Measurements from ENCODE around the gene ITPRID1.

ITPRID1 gene

GRCh38 chr7:31663072-31663471 is 149.2 kb downstream of the ITPRID1 start:
- no peak for TF ChIP-seq CTCF (conservative IDR thresholded peaks at IDR 0.05; ENCODE audit: low read depth, low read length)
- Histone ChIP-seq H2AFZ (ENCODE audit: low read depth) (no peak overlapping the region), H3K4me1 (ENCODE audit: low read depth, poor library complexity, severe bottlenecking) (no peaks in the 10 kb centered on the region), H3K27me3 (ENCODE audit: insufficient read depth, low read depth) (no peaks in the 10 kb centered on the region), H3K27ac (no peak overlapping the region), H3K9ac (no peak overlapping the region), H4K20me1 (ENCODE audit: insufficient read depth) (no peaks in the 10 kb centered on the region), H3K36me3 (ENCODE audit: insufficient read depth) (no peaks in the 10 kb centered on the region), H3K79me2 (ENCODE audit: insufficient read depth, low read depth) (no peaks in the 10 kb centered on the region), H3K4me2 (no peak overlapping the region), H3K4me3 (IDR thresholded peaks at IDR 0.05; ENCODE audit: insufficient read depth, low read depth, low read length) (no peak overlapping the region)

GRCh38 chr7:31664890-31665289 is 151.0 kb downstream of the ITPRID1 start:
- H3K4me3 ChIP-seq (IDR thresholded peaks at IDR 0.05; ENCODE audit: insufficient read depth, low read depth, low read length): no peak overlapping the region
- no peaks in the 10 kb centered on the region for H4K20me1 ChIP-seq (ENCODE audit: insufficient read depth)
- no peak overlapping the region for H3K27ac ChIP-seq
- H3K79me2 ChIP-seq (ENCODE audit: insufficient read depth, low read depth): no peaks in the 10 kb centered on the region
- H3K27me3 ChIP-seq (ENCODE audit: insufficient read depth, low read depth): no peaks in the 10 kb centered on the region
- no peak overlapping the region for H3K4me2 ChIP-seq
- H3K36me3 ChIP-seq (ENCODE audit: insufficient read depth): no peaks in the 10 kb centered on the region
- H3K4me1 ChIP-seq (ENCODE audit: low read depth, poor library complexity, severe bottlenecking): no peaks in the 10 kb centered on the region
- no peak for TF ChIP-seq CTCF (conservative IDR thresholded peaks at IDR 0.05; ENCODE audit: low read depth, low read length)
- no peak overlapping the region for H3K9ac ChIP-seq
- H2AFZ ChIP-seq (ENCODE audit: low read depth): no peak overlapping the region

- Histone ChIP-seq H2AFZ (ENCODE audit: low read depth) (no peak overlapping the region), H3K9ac (no peak overlapping the region), H3K36me3 (ENCODE audit: insufficient read depth) (no peaks in the 10 kb centered on the region), H3K27me3 (ENCODE audit: insufficient read depth, low read depth) (no peaks in the 10 kb centered on the region), H3K4me3 (IDR thresholded peaks at IDR 0.05; ENCODE audit: insufficient read depth, low read depth, low read length) (no peak overlapping the region), H3K27ac (no peak overlapping the region), H4K20me1 (ENCODE audit: insufficient read depth) (no peaks in the 10 kb centered on the region), H3K4me1 (ENCODE audit: low read depth, poor library complexity, severe bottlenecking) (no peaks in the 10 kb centered on the region), H3K4me2 (no peak overlapping the region), H3K79me2 (ENCODE audit: insufficient read depth, low read depth) (no peaks in the 10 kb centered on the region)
- TF ChIP-seq CTCF (conservative IDR thresholded peaks at IDR 0.05; ENCODE audit: low read depth, low read length): no peak
Measured at GRCh38 chr7:31665546-31665945, 151.7 kb downstream of the ITPRID1 start.

- no peak for TF ChIP-seq CTCF (conservative IDR thresholded peaks at IDR 0.05; ENCODE audit: low read depth, low read length)
- Histone ChIP-seq H3K4me2 (no peak overlapping the region), H3K27ac (no peak overlapping the region), H3K9ac (no peak overlapping the region), H3K4me3 (IDR thresholded peaks at IDR 0.05; ENCODE audit: insufficient read depth, low read depth, low read length) (no peak overlapping the region), H3K27me3 (ENCODE audit: insufficient read depth, low read depth) (no peaks in the 10 kb centered on the region), H3K36me3 (ENCODE audit: insufficient read depth) (no peaks in the 10 kb centered on the region), H3K4me1 (ENCODE audit: low read depth, poor library complexity, severe bottlenecking) (no peaks in the 10 kb centered on the region), H2AFZ (ENCODE audit: low read depth) (no peak overlapping the region), H4K20me1 (ENCODE audit: insufficient read depth) (no peaks in the 10 kb centered on the region), H3K79me2 (ENCODE audit: insufficient read depth, low read depth) (no peaks in the 10 kb centered on the region)
Measured at GRCh38 chr7:31669461-31669860, 155.6 kb downstream of the ITPRID1 start.

All from KMS-11 (cell line).